Activated CD4-positive, alpha-beta T cell treated with anti-CD3 and anti-CD28 coated beads for 4 hours (primary cell): ENCODE results near the gene DLL4.
"Not testable (repeated sequence)": the region's sequence is repeated elsewhere in the genome, so short reads cannot be mapped to it uniquely, and the experiment has no call there.

ENCODE experiments used
- DNase-seq, 2 donors: peaks; one replicate each; pipeline ENCODE4 v3.0.0-alpha.2; 2020

Gene DLL4

DNA sequence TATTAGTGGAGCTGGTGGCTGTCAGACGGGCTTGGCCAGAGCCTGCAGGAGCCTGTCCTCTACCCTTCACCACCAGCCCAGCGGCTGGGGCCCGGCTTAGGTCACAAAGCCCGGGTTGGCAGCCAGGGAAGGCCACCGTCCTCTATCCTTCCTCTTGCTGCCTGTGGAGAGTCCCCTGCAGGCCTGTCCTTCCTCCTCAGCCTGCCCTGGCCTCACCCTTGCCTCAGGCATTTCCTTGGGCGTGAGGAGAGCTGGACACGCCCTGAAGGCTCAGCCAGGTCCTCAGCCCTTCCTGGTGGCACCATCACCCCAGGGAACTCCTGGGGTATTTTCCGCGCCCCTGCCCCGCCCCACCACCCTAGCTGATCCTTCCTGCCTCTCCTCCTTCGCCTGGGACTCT, 31.8 kb downstream of the DLL4 start:
- no peak for DNase-seq

DNA sequence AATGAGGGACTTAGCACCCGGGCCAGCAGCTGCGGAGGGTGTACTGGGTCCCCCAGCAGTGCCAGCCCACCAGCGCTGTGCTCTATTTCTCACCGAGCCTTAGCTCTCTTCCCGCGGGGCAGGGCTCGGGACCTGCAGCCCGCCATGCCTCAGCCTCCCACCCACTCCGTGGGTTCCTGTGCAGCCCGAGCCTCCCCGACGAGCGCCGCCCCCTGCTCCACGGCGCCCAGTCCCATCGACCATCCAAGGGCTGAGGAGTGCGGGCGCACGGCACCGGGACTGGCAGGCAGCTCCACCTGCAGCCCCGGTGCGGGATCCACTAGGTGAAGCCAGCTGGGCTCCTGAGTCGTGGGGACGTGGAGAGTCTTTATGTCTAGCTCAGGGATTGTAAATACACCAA, 32.6 kb downstream of the DLL4 start:
- DNase-seq = not testable (repeated sequence)

DNA sequence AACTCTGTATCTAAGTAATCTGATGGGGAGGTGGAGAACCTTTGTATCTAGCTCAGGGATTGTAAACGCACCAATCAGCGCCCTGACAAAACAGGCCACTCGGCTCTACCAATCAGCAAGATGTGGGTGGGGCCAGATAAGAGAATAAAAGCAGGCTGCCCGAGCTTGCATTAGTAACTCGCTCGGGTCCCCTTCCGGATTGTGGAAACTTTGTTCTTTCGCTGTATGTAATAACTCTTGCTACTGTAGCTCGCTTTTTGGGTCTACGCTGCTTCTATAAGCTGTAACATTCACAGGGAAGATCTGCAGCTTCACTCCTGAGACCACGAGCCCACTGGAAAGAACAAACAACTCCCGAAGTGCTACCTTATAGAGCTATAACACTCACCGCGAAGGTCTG, 33.2 kb downstream of the DLL4 start:
- not testable (repeated sequence) for DNase-seq

DNA sequence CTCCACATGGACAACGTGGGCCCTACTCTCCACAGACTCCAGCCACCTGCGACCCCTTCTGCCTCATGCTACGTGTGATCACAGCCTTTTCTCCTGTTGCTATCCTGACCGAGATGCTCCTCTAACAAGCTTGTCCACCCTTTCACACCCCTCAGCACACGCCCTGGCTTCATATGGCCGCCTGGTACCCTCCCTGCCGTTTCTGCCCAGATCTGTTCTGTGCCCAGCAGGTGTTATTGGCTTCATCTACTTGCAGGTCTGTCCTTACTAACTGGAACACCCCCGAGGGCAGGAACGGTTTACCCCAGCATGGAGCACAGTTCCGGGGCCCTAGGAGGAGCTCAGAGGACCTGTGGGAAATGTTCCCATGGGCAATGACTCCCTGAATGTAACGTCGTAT, 34.1 kb downstream of the DLL4 start:
- no peak for DNase-seq

DNA sequence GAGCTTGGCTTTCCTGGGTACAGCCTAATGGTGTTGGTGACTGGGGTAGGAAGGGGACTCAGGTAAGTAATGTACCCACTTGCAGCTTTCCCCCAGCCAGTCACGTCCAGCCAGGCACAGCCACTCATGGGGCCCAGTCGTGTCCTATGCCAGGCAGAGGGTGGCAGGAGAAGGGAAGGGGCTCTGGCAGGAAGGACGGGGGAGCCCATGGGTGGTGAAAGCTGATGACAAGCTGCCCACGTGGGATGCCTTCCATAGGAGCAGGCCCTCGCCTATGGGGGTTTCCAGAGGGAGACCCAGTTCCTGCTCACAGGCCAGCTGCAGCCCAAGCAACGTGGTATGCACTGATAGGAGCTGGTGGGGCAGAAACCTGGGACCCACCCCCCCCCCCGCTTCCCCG, 34.9 kb downstream of the DLL4 start:
- DNase-seq = no peak

DNA sequence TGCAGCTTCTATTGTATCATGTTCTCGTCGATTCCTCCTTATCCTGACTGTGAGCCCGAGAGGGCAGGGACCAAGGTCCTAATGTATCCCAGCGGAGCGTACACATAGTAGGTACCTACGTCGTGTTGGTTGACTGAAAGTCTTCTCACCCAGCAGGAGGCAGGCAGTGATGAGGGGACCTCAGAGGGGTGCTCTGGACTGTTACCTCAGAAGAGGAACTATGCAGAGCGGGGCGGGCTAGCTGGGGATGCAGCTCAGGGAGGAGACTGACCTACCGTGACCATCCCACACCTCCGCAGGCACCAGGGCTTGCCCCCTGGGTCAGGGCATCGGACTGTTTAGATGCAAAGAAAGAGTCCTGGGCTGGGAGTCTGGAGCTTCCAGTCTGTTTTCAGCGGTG, 35.5 kb downstream of the DLL4 start:
- no peak for DNase-seq

DNA sequence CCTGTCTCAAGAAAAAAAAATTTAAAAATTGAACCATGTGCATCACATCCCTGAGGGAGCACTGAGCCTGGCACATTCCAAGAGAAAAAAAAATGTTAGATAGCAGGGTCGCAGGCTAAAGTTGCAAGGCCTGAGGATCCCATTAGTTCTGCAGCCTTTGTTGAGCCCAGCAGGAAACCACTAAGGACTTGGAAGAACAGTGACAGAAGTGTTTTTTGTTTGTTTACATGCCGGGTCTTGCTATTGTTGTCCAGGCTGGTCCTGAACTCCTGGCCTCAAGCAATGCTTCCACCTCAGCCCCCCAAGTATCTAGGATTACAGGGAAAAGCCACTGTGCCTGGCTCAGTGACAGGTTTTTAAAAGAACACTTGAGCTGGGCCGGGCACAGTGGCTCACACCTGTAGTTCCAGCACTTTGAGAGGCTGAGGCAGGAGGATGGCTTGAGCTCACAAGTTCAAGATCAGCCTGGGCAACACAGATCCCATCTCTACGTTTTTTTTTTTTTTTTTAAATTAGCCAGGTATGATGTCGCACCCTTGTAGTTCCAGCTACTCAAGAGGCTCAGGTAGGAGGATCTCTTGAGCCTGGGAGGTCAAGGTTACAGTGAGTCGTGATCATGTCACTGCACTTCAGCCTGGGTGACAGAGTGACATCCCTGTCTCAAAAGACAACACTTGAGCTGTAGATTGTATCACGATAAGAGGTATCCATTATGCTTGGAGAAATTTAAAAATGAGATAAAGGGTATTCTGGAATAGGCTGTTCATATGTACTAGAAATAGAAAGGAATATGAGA, 39.3 kb downstream of the DLL4 start:
- DNase-seq = no peak

DNA sequence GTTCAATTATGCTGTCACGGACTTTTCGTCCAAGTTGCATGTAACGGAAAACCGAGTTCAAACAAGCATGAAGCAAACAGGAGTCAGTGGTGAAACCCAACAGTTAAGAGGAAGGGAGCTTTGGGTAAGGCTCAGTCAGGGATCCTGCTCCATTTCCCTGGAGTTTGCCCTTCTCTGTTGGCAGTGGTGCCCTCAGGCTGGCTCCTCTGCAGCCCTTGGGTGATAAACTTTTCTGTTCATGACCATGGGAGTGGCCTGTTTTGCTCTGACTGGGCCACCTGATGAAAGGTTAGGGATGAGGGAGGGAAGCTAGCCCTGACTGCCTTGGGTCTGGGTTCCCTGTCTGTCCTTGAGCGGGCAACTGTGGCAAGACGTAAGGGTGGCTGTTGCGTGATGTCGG, 40.2 kb downstream of the DLL4 start:
- no peak for DNase-seq

DNA sequence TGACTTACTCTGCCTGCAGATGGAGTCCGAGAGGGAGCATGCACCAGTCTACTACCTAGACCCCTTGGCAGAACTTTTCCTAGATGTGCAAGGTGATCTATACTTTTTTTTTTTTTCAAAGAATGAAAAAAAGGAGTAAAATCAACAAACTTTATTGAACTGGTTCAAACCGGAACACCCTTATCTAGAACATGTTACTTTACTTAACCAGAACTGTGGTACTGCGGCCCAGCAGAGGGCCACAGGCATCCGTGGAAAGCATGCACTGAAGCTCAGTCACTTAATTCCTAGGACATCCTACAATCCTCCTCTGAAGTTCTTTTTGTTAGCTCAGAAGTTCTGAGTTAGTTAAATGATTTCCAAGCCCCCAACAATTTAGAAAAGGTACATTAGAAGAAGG, 45.7 kb downstream of the DLL4 start:
- no peak for DNase-seq

DNA sequence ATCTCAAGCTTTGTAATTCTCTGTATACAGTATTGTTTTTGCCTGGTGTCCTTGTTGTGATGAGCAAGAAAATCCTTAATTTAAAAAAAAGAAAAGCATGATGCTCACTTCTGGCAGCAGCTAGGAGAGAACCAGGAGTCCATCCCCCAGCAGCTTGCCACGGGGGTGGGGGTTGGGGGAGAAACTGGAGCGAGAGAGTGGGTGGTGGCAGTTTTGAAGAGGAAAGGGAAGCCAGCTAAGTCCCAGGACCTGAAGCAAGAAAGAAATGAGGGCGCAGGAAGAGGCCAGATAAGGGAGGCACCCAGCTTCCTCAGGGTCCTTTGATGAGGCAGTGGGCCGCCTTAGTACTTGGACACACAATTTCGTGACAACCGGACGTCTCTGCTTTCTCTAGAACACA, 47.7 kb downstream of the DLL4 start:
- DNase-seq = no peak

DNA sequence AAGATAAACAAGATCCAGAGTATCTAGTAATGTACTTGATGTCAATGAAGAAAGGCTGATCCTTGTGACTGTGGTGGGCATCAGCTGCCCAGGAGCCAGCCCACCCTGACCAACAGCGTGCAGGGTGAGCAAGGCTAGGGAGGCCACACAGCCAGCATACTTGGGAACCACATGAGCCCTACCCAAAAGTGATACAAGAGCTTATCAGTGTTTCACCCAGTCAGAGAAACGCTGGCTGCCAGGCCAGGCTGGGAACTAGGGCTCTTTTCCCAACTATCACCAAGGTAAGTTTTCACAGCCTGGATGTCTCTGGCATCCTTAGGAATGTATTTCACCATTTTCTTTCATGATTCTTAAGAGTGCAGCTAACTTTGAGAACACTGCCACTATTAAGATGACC, 49.0 kb downstream of the DLL4 start:
- DNase-seq = no peak

DNA sequence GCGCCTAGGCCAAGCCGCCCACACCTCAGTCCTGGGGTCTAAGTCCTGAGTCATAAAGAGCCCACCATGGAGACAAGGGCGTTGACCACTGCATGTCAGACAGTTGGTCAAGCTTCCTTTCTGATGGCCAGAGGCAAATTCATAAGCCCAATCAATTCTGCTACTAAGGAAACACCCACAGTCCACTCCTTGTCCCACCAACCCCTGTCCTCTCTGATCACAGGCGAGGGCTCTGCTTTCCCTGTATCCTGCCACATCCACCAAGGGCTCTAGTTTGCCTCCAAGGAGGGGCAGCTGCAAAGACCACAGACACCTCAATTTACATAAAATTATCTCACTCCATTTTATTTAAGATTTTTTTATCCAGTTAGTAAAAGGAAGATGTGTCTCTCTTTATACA, 49.4 kb downstream of the DLL4 start:
- DNase-seq = no peak

DNA sequence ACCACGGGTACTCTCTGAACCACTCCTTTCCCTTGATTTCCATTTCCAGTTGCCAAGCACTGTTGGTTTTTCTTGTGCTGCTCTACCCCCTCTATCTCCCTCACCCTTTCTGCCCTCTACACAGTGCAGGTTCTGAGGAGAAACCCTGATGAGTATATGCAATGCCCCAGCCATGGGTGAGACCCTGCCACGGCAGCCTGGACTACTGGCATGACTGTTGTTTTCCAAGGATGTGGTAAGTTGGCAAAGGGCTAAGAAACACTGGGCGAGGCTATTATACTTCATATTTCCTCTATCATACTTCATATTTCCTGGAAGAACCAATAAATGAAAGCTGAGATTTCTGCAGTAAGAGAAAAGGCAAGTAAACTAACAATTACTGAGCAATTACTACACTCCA, 52.0 kb downstream of the DLL4 start:
- no peak for DNase-seq

DNA sequence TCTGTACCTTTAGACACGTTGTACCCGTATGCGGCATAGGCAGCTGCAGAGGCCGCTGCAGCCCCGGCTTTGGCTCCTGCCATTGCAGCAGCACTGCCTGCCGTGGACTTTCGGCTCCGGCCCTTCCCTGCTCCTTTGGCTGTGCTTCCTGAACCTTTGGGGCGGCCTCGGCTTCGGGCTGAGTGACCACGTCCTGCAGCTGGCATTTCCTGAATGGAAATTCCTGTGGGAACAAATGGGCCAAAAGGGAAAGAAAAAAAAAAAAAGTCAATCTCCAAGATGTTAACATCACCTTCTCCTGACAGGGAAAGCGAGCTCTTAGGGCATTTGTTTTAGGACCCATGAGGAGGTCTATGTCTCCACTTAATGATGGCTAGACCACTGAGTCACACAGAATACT, 53.7 kb downstream of the DLL4 start:
- no peak for DNase-seq

DNA sequence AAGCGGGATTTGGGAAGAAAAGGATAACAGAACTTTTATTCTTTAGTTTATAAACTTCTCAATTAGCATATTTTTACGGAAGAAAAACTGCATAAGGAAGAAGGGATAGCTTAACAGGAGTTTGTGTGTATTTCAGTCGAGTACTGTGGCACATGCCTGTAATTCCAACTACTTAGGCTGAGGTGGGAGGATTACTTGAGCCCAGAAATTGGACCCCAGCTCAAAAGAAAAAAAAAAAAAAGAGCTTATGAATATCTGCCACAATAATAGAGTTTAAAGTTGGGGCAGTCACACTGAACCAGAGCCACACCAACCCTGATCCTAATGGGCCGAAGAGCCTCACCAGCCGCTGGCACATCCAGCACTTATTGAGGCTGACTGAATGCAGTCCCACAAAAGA, 55.3 kb downstream of the DLL4 start:
- DNase-seq = no peak

DNA sequence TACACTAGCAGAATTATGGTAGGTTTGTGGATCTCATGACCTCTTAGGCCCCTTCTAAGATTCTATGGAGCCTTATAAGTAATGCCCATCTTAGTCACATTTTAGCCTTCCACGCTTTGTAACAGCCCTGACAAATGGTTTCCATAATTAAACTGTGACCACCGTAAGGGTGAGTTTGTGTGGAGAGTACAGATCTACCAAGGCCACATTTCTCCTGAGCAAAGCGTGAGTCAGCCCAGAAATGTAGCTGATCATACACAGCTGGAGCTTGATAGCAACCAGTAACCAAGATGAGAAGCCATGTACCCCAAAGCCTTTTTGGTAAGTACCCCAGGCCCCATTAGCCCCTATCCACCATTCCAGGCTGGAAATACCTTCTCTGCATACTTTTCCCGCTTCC, 55.8 kb downstream of the DLL4 start:
- no peak for DNase-seq

DNA sequence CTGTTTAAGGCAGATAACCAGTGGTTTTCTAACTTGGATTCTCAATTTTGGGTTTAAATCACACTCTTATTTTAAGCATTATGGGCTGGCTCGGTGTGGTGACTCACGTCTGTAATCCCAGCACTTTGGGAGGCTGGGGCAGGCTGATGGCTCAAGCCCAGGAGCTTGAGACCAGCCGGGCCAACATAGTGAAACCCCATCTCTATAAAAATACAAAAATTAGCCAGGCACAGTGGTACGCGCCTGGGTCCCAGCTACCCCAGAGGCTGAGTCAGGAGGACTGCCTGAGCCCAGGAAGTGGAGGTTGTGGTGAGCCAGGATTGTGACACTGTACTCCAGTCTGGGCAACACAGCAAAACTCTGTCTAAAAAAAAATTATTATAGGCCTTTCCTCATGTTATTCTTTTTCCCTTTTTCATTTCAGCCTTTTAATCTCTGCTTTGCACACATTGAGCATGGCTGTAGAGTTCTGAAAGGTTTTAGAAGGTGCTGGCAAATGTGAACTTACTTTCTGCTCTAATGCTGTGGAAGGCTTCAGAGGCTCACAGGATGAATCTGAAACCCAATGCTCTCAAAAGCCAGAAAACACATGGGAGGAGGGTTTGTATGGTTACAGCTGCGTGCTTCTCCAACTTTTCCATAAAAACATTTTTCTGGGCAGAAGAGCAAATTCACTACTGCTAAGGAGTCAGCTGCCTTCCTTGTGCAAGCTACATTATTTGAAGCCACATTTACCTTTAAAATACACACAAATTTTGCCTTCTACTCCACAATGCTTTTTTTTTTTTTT, 56.6 kb downstream of the DLL4 start:
- DNase-seq = no peak

DNA sequence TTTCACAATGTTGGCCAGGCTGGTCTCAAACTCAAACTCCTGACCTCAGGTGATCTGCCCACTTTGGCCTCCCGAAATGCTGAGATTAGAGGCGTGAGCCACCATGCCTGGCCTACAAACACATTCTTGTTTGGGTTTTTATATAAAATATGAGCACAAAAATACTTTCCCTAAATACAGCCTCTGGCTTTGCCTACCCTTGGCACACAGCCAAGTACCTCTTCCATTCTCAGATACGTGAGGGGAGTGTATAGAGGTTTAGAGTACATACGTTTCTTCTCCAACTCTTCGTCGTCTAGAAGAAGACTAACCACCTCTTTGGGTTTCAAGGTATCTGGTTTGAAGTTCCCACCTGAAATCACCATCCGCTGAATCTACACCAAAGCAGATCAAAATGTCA, 57.7 kb downstream of the DLL4 start:
- no peak for DNase-seq

DNA sequence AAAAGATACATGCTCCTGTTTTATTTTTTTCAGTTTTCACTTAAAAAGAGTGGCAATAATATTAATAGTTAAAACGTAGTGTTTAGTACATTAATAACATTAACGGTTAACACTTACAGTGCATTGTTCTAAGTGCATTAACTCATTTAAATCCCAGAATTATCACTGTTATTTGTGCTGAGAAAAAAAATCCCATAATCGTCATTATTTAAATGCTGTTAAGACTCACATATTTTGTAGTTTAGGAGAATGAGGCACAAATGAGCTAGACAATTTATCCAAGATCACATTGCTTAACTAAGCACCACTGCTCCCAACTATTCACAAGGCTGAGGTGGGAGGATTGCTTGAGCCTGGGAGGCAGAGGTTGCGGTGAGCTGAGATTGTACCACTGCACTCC, 59.0 kb downstream of the DLL4 start:
- no peak for DNase-seq
